IPS-18c (cell line): ENCODE results near the gene RPS17.
"Not testable (repeated sequence)": the region's sequence is repeated elsewhere in the genome, so short reads cannot be mapped to it uniquely, and the experiment has no call there.

ENCODE experiments used
- H3K4me3 ChIP-seq: 2 replicates; pipeline ENCODE4 v1.7.0; 2013; ENCODE audit warnings: low read depth, mild to moderate bottlenecking, low read length, moderate library complexity; ENCODE audit not compliant: insufficient read depth
- H3K9me3 ChIP-seq: one replicate; pipeline ENCODE4 v1.6.1; 2013; ENCODE audit warnings: mild to moderate bottlenecking, low read length, moderate library complexity; ENCODE audit not compliant: control insufficient read depth, insufficient read depth

Gene RPS17

DNA sequence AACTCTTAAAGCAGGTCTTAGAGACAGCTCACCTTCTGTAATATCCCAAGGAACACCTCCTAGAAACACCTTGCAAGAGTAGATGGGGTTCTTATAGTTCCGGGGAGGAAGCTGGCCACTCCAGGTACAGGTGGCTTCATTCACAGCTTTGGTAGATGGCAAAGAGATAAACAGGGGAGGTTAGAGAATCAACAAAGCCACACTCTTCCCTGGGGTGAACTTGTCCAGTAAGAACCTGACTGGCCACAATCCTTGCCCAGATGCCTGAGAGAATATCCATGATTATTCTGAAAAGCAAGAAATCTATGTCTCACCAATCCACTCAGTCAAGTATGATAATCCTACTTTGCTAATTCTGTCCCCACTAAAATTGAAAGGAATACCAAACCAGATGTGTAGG lies 13.6 kb upstream of the RPS17 start:
- Histone ChIP-seq H3K4me3 (no peak overlapping the region), H3K9me3 (no peaks in the 10 kb centered on the region)

DNA sequence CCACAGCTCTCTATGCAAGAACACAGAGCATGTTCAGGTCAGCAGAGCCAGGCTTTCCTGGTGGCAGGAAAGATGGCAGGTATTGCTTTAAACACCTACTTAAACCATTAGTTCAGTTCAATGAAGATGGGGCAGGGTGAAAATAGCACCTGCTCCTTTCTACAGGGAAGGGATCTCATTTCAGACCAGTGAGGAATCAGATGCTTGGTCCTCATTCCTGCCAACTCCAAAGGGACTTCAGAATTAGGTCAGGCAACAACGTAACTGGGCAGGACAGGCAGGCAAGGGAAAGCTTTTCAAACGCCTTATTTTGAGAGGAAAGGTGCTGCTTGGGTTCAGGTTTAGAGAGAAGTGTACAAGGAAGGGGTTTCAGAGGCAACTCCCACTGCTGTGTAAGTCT lies 12.6 kb upstream of the RPS17 start:
- Histone ChIP-seq H3K9me3 (no peaks in the 10 kb centered on the region), H3K4me3 (no peak overlapping the region)

GRCh38 chr15:82551646-82552247 lies 11.5 kb upstream of the RPS17 start:
- Histone ChIP-seq H3K4me3 (no peak overlapping the region), H3K9me3 (no peaks in the 10 kb centered on the region)

DNA sequence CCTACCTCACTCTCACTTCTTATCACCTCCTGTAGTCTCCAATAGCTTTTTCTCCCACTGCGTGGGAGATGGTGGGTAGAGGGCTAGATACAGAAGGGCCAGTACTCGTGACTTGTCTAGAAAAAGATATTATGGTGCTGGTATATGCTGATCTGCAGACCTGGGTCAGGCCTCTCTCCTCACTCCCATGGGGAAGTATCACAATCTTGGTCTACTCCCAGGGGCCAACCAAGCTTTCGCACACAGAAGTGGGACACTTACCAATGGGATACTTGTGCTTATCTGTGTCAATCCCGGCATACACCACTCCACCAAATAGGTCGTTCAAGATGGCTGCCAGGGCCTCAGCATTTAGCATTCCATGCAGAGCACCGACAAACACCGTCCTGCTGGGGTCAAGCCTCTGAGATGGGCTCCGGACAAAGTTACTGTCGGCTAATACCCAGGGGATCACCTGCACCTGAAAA lies 9.0 kb upstream of the RPS17 start:
- Histone ChIP-seq H3K9me3 (no peaks in the 10 kb centered on the region), H3K4me3 (no peak overlapping the region)

- Histone ChIP-seq H3K4me3 (no peak overlapping the region), H3K9me3 (no peaks in the 10 kb centered on the region)
Measured at GRCh38 chr15:82548700-82549099, 8.4 kb upstream of the RPS17 start.

DNA sequence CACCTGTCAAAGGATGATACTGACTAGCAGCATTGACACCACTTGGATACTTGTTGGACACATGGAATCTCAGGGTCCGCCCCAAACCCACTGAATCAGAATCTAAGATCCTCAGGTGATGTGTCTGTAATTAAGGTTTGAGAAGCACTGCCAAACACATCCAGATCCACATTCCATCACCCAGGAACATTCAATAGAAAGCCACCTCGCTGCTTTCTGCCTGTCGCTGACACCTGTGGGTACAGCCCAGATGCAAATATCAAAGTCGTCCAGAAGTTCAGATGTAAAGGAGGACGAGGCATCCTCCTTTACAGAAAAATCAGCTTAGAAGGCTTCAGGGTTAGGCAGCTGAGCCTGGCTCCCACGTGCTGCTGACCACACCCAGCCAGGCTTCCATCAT lies 5.2 kb upstream of the RPS17 start:
- H3K9me3 ChIP-seq, result no peaks in the 10 kb centered on the region

GRCh38 chr15:82545002-82545401 lies 4.7 kb upstream of the RPS17 start:
- no peak overlapping the region for H3K4me3 ChIP-seq
- H3K9me3 ChIP-seq, result no peaks in the 10 kb centered on the region

More for the DNA sequence above, 5.2 kb upstream of the RPS17 start:
- no peak overlapping the region for H3K4me3 ChIP-seq

DNA sequence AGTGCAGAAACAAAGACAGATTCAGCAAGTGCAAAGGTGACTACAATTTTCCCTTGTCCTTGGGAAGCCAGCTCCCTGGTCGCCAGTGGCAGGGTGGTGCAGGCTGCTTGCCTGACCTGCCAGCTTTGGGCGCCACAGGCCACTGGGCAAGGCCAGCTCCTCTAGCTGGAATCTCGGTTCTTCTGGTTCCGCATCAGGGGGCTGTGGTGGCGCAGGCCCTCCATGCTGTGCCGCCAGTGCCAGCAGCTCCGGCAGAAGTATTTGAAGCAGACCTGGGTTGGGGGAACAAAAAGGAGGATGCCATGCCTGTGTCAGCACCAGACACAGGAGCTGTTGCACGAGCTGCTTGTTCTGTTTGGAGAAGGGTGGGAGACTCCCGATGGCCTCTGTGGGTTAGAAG lies 4.2 kb upstream of the RPS17 start:
- Histone ChIP-seq H3K9me3 (no peaks in the 10 kb centered on the region), H3K4me3 (no peak overlapping the region)

DNA sequence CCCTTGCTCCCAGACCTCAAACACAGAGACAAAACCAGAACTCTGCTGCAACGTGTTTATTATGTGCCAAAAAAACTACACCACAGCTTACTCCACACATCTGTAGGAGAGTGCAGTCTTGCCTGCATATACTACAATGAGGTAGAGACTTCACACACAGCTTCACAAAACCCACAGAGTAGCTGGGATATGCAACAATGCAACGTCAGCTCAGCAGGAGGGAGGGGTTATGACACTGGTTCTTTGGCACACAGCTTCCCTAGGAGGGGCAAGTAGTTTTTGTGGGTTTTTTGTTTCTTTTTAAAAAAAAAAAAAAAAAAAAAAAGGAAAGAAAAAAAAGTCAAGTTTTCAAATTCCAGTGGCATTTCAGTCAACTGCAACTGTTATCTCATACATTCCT lies 2.9 kb upstream of the RPS17 start:
- no peaks in the 10 kb centered on the region for H3K9me3 ChIP-seq
- H3K4me3 ChIP-seq, result no peak overlapping the region; the same call in 1 of the 2 replicates

GRCh38 chr15:82540984-82541431 lies 751 bp upstream of the RPS17 start:
- Histone ChIP-seq H3K9me3 (no peaks in the 10 kb centered on the region), H3K4me3 (peak overlapping the region; percentile 90)

GRCh38 chr15:82539691-82540054 lies 584 bp downstream of the RPS17 start:
- H3K9me3 ChIP-seq, result no peaks in the 10 kb centered on the region
- peak overlapping the region; percentile 90 for H3K4me3 ChIP-seq

GRCh38 chr15:82538961-82539690 lies 1.1 kb downstream of the RPS17 start:
- Histone ChIP-seq H3K4me3 (peak overlapping the region; percentile 90), H3K9me3 (no peaks in the 10 kb centered on the region)

- Histone ChIP-seq H3K9me3 (no peaks in the 10 kb centered on the region), H3K4me3 (no peak overlapping the region)
Measured at GRCh38 chr15:82537351-82537908, 2.8 kb downstream of the RPS17 start.

DNA sequence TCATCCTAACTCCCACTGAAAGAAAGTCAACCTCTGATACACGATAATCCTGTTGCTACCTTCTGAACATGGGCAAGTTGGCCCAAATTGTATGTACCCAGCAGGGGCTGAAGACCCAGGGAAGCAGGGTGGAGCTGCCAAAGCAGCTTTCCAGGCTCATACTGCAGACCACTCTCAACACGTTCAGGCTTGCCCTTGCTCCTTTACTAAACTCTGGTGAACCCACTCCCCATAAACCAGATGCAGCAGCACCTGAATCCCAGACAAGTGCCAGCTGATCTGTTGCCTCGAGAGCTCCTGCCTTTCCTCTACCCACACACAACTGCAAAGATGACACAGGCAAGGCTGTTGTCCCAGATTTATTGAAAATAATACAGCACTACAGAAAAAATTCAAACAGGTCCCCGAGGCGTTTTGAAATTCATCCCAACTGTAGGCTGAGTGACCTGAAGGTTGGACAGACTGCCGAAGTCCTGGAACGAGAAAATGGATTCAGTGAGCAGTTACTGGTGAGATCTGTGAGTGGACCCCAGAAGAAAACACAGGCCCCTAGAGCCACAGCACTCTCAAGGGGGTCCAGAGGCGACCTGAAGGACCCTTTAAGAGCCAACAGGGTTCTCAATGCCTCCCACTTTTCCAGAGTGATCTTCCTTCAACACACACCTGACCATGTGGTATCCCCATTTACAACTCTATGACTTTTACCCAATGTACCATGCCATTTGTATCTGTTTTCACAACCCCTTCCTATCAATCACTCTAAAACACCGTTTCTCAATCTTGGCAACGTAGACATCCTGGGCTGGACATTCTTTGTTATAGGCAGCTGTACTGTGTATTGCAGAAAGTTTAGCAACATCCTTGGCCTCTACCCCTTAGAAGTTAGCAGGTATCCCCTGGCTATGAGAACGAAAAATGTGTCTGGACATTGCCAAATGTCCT lies 3.6 kb downstream of the RPS17 start:
- Histone ChIP-seq H3K4me3 (no peak overlapping the region), H3K9me3 (no peaks in the 10 kb centered on the region)

DNA sequence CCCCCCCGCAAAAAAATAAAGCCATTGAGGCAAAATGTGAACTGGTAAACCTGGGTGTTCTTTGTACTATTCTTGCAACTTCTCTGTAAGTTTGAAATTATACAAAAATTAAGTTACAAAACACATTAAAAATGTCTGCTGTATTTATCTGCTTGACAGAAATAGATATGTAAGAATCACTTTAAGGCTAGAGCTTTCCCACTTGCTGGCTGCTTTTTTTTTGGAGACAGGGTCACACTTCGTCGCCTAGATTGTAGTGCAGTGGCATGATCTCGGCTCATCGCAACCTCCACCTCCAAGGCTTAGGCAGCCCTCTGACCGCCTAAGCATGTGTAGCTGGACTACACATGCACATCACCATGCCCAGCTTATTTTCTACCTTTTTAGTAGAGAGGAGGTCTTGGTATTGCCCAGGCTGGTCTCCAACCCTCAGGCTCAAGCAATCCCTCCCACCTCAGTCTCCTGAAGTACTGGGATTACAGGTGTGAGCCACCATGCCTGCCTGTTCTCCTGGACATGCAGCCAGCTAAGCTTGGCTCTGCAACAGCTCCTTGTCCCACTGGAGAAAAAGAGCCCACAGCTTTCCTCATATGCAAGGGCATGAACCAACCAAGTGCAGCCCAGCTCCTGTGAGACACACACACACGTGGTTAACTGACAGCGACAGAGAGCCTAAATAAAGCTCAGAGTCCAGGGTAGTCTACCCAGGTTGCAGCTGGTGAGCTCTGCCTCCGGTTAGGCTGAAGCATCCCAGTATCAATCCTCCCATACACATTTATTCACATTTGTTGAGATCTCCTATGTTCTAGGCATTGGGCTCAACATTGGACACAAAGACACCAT lies 4.5 kb downstream of the RPS17 start:
- no peaks in the 10 kb centered on the region for H3K9me3 ChIP-seq
- no peak overlapping the region for H3K4me3 ChIP-seq

DNA sequence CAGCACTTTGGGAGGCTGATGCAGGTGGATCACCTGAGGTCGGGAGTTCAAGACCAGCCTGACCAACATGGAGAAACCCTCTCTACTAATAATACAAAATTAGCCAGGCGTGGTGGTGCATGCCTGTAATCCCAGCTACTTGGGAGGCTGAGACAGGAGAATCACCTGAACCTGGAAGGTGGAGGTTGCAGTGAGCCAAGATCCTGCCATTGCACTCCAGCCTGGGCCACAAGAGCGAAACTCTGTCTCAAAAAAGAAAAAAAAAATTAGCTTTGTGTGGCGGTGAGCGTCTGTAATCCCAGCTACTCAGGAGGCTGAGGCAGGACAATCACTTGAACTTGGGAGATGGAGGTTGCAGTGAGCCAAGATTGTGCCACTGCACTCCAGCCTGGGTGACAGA lies 5.1 kb downstream of the RPS17 start:
- not testable (repeated sequence) for H3K9me3 ChIP-seq

DNA sequence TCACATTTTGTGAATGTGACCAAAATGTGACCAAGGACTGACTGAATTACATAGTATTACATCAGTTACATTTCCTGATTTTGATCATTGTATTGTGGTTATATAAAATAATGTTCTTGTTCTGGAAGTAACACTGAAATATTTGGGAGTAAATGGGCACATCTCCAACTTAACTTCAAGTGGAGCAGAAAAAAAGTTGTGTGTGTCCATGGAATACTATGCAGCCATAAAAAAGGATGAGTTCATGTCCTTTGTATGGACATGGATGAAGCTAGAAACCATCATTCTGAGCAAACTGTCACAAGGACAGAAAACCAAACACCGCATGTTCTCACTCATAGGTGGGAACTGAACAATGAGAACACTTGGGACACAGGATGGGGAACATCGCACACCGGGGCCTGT lies 5.8 kb downstream of the RPS17 start:
- not testable (repeated sequence) for H3K4me3 ChIP-seq

More for the DNA sequence above, 5.1 kb downstream of the RPS17 start:
- not testable (repeated sequence) for H3K4me3 ChIP-seq

More for the DNA sequence above, 5.8 kb downstream of the RPS17 start:
- not testable (repeated sequence) for H3K9me3 ChIP-seq
